GM21825 (cell line): Measurements from ENCODE around the gene ADAMTSL2.

Experiments used
- ATAC-seq: cut with Tn5 transposase; IDR thresholded peaks from one replicate; pipeline ENCODE4 v1.9.1; 2021; ENCODE audit warnings: mild to moderate bottlenecking, moderate library complexity; ENCODE audit not compliant: unreplicated experiment

ADAMTSL2 gene

GRCh38 chr9:133499132-133499891, 35.2 kb upstream of the ADAMTSL2 start:
- ATAC-seq: no peak

GRCh38 chr9:133499892-133500270, 34.6 kb upstream of the ADAMTSL2 start:
- ATAC-seq: no peak

- no peak for ATAC-seq
Measured at GRCh38 chr9:133502112-133502511, 32.4 kb upstream of the ADAMTSL2 start.

- no peak for ATAC-seq
Measured at GRCh38 chr9:133505186-133505830, 29.2 kb upstream of the ADAMTSL2 start.

GRCh38 chr9:133505901-133506652, 28.4 kb upstream of the ADAMTSL2 start:
- ATAC-seq: no peak

GRCh38 chr9:133506653-133507038, 27.9 kb upstream of the ADAMTSL2 start:
- no peak for ATAC-seq

- ATAC-seq: no peak
Measured at GRCh38 chr9:133507246-133507965, 27.1 kb upstream of the ADAMTSL2 start.

GRCh38 chr9:133508046-133508445, 26.5 kb upstream of the ADAMTSL2 start:
- ATAC-seq: no peak

GRCh38 chr9:133509179-133510083, 25.1 kb upstream of the ADAMTSL2 start:
- no peak for ATAC-seq

GRCh38 chr9:133510926-133511505, 23.5 kb upstream of the ADAMTSL2 start:
- no peak for ATAC-seq

- ATAC-seq: no peak
Measured at GRCh38 chr9:133511607-133512006, 22.9 kb upstream of the ADAMTSL2 start.

- no peak for ATAC-seq
Measured at GRCh38 chr9:133512253-133513213, 22.0 kb upstream of the ADAMTSL2 start.

- ATAC-seq: no peak
Measured at GRCh38 chr9:133513214-133514100, 21.0 kb upstream of the ADAMTSL2 start.

GRCh38 chr9:133514460-133515239, 19.9 kb upstream of the ADAMTSL2 start:
- ATAC-seq: no peak

- no peak for ATAC-seq
Measured at GRCh38 chr9:133515240-133515610, 19.3 kb upstream of the ADAMTSL2 start.

GRCh38 chr9:133515615-133516255, 18.8 kb upstream of the ADAMTSL2 start:
- ATAC-seq: no peak
